HG02678 (cell line): ENCODE measurements around the gene IQCM.

Experiments used
- ATAC-seq: cut with Tn5 transposase; IDR thresholded peaks from one replicate; pipeline ENCODE4 v1.9.1; 2021; ENCODE audit warnings: mild to moderate bottlenecking, moderate library complexity; ENCODE audit not compliant: unreplicated experiment

The IQCM gene

GRCh38 chr4:149321438-149321837 lies 494.2 kb downstream of the IQCM start:
- no peak for ATAC-seq

GRCh38 chr4:149311076-149311475 lies 504.6 kb downstream of the IQCM start:
- ATAC-seq, result no peak

DNA sequence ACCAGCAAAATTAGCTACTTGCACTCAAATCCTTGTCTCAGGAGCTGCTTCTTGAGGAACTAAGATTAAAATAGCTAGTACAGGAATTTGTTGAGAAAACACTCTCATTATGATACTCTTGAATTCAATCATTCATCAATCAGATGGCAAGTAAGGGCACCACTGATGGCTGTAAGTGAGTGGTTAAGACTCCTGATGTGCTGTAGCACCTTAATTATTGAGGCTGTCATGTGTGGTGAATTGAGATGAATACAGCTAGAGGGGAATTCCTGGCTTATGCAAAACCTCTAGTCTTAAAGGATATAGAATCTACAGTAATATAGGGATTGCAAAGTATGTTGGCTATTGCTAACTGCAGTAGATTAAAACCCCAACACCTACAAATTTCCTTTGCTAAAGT lies 509.1 kb downstream of the IQCM start:
- ATAC-seq, result no peak
